GM18861 (cell line): Measurements from ENCODE around the gene MSRB2.
"Not testable (repeated sequence)": the region's sequence is repeated elsewhere in the genome, so short reads cannot be mapped to it uniquely, and the experiment has no call there.

Experiments used
- ATAC-seq: cut with Tn5 transposase; IDR thresholded peaks from one replicate; pipeline ENCODE4 v1.9.1; 2021; ENCODE audit not compliant: unreplicated experiment

The MSRB2 gene

DNA sequence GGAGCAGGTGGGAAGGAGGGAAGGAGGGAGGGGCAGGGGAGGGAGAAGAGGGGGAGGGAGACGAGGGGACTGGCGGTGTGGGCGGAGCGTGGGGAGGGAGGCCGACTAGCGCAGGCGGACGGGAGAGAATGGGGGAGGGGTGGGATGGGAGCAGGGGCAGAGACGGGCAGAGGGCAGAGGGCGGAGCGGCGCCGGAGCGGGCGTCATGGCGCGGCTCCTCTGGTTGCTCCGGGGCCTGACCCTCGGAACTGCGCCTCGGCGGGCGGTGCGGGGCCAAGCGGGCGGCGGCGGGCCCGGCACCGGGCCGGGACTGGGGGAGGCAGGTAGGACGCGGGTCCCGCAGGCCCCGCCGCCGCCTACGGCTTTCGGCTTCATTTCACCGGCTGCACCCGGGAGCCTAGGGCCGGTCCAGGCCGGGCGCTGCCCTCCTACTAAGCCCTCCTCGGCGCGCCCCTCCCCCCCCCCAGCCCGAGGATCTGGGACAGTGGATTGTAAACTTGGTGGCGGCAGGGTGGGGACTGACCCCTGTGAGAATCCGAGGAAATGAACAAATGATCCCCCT is at the start of gene MSRB2:
TSS of gene MSRB2 (plus strand) at position 176 of the 562 bp plus-strand sequence. CDS start at position 206, 30 bp downstream.
- ATAC-seq = peak; percentile 63

DNA sequence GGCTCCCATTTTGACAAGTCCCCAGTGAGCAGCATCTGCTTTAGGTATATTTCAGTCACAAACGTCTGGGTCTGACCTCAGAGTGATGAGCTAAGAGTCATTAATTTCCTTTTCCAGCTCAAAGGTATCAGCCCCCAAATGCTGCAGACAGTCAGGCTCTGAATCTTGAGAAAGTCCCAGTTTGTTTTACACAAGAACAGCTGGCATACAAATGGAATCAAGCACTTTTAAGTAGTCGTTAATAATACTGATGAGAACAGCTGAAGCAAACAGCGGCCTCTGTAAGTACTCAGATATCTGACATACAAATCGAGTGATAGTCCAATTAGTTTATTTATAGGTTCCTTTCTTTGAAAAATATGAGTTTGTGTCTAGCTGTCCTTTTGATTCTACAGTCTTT is 49.4 kb upstream of the MSRB2 start:
- no peak for ATAC-seq

DNA sequence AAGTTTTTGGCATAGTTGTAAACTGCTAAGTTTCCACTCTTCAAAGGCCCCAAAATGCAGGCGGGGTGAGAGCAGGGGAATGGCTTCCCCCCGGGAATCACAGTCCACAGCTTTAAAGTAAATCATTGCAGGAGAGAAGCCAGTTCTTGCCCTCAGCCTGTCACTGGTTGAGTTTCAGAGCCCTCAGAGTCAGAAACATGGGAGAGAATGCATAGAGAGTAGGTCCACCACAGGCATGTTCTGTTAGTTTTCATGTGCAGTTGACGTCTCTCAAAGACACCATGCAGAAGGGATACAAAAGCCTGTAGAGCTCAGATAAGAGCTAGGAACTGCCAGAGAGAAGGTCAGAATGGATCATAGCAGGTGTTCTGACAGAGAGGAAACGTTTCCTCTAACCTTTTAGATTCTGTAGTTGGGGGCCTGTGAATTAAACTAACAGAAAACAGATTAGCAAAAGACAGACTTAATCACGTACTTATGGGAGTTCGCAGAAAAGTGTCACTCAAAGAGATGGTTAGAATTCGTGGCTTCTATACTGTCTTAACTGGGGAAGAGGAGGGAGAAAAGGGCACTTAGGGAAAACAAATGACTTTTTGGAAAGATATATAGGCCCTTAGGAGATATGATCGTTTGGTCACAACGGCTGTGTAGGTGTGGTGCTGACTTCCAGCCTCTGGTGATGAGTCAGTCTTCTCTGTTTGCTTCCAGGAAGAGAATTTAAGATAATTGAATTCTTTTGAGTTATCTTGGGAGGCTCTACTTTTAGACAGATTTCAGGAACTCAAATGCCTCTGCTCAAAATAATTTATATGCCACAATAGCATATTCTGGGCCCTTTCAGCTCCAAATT is 48.0 kb upstream of the MSRB2 start:
- ATAC-seq = no peak

DNA sequence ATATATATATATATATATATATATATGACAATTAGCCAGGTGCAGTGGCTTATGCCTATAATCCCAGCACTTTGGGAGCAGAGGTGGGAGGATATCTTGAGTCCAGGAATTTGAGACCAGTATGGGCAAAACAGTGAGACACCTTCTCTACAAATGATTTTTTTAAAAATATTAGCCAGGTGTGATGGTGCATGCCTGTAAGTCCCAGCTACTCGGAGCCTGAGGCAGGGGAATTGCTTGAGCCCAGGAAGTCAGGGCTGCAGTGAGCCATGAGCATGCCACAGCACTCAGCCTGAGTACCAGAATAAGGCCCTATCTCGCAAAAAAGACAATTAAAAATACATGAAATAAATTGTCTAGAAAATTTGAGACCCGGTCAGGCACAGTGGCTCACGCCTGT is 47.2 kb upstream of the MSRB2 start:
- ATAC-seq = no peak

DNA sequence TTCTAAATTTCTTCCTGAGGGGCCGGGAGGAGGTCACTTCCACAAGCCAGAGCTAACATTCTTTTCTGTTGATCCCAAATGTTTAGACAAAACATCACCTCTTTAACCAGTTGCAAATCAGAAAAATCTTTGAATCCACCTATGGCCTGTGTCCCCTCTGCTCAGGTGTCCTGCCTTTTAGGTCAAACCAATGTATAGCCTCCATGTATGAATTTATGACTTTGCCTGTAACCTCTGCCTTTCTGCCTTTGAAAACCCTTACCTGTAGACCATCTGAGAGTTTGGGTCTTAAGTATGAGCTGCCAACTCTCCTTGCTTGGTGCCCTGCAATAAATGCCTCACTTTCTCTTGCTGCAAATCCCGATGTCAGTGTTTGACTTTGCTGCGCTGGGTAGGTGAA is 44.1 kb upstream of the MSRB2 start:
- no peak for ATAC-seq

DNA sequence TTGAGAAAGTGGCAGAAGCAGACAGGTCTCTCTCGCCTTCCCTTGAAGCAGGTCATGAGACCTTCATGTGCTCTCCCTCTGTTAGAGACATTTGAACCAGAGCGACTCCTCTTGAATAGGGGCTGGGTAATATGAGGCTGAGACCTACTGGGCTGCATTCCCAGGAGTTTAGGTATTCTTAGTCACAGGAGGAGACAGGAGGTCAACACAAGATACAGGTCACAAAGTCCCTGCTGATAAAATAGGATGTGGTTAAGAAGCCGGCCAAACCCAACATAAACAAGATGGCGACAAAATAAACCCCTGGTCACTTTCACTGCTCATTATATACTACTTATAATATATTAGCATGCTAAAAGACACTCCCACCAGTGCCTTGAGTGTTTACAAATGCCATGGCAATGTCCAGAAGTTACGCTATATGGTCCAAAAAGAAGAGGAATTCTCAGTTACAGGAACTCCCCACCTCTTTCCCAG is 43.5 kb upstream of the MSRB2 start:
- no peak for ATAC-seq

DNA sequence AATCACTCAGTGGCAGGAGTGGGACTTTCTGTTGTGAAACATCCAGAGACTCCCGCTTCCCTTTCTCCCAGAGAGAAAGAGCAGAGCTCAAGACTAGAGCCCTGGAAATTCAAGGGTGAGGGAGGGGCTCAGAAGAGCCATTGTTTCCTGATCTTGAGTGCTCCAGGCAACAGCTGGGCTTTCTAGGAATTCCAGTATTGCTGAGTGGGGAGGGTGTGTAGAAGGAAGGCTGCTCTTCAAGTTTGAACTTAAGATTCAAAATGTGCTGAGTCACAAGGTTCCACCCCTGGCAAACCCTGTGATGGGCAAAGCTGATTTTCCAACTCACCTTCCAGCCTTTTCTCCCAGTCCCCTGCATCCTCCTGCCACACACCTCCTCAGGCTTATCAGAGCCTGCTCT is 42.3 kb upstream of the MSRB2 start:
- ATAC-seq = no peak

DNA sequence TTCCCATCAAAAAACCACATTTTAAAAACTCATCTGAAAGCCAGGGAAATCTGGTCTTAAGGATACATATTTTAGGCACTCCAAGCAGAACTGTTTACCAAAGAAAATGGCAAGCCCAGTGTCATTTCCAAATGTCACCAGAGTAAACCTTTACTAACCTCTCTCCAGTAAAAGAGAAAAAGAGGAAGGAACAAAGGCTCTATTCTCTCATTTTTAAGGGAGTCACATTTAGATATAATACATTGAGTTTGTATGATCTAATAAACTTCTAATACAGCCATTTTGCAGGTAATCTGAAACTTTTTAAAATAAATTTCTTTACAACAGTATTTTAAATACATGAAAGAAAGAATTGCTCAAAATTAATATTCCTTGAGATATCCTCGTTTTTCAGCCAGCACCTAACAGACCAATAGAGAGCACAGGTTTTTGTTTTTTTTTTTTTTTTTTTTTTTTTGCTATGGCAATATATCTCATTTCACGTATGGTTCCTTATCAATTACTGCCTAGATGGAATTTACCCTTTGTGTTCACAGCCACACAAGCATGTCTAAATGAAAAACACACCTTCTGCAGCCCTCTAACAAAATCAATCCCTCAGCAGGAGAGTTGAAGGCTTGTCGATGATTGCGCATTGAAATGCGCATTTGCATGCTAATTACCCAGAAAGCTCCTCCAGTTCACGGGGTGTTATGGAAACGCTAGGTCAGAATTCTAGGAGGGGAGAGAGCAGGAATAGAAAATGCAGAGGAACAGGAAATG is 39.8 kb upstream of the MSRB2 start:
- no peak for ATAC-seq

DNA sequence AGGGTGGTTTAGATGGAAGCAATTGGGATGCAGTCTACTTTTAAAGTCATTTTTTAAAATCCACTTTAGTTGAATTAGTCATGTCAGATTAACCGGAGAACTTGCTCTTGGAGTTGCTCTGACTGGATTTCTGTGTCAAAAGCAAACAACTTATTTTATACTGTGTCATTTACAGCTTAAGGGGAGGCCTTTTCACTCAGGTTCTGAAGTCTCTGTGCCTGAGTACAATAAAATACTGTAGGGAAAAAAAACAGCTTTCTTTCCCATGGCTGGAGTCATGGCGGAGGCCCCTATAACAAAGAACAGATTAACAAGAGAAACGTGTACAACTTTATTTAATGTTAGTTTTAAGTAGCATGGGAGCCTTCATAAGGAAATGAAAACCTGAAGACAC is 39.2 kb upstream of the MSRB2 start:
- ATAC-seq = no peak

DNA sequence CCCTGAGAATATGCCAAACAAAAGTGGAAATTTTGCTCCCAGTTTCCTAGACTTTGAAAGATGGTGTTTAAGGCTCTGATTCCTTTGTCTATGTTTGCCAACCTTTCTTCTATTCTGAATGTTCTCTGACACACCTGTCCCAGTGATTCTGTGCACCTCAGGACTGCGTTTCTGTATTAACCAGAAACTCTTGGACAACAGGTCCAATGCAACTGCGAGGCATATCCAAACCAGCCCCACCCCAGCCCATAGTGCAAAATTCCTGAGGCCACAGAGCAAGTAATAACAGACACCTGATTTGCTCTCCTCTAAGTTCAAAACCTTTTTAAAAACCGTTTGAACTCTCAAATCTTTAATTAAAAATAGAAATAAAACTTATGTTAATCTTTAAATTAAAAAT is 37.0 kb upstream of the MSRB2 start:
- ATAC-seq = no peak

DNA sequence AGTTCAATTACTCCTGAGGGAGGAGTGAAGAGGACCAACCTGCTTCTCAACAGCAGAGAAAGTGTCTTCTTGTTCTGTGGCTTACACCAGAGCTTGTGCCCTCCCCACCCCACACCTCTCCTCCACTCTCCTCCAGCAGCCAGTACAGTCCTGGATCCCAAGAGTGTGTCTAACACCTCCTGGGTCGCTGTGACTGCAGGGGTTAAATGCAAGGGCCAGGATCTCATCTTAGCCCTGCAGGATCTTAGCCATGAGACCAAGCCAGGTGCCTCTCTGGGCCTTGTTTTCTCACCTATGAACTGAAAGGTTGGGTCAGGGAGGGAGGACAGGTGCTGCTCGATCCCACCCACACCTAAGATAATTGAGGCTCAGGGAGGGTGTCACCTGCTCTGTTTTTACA is 34.5 kb upstream of the MSRB2 start:
- ATAC-seq = no peak

DNA sequence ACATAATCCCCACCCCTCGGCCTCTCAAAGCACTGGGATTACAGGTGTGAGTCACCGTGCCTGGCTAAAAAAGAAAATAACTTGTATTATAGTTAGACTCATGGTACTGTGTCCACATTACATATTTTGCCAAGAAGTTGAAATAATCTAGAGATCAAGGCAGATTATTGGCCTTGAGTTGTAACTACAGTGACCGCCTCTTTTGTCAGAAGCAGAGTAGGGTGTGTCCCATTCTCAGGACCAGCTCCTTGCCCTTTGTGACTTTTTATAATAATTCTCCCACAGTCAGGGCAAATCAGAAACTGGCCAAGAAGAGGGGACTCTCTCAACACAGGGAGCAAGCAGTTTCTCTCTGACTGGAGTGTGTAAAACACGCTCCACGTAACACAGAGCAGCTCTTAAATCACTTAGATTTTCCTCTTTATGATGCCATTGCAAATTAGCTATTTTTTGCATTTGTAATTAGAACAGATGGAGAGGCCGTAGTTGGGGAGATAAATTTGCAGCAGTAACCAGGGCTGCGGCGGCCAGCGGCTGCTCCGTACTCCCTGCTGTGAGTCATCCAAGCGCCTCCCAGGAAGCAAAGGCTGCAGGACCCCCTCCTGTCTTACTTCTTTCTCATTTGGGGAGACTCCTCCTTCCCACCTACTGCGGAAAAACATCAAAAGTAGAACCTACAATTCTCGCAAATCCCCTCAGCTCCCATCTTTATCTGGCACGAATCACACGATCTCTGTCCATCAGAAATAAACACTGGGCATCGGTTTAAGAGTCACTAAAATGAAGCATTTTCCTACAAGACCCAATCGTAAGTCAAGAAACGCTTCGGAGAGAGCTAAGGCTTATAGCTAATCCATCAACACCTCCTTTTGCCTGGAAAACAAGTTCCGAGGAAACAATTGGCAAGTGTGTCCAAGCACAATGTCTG is 32.1 kb upstream of the MSRB2 start:
- no peak for ATAC-seq

DNA sequence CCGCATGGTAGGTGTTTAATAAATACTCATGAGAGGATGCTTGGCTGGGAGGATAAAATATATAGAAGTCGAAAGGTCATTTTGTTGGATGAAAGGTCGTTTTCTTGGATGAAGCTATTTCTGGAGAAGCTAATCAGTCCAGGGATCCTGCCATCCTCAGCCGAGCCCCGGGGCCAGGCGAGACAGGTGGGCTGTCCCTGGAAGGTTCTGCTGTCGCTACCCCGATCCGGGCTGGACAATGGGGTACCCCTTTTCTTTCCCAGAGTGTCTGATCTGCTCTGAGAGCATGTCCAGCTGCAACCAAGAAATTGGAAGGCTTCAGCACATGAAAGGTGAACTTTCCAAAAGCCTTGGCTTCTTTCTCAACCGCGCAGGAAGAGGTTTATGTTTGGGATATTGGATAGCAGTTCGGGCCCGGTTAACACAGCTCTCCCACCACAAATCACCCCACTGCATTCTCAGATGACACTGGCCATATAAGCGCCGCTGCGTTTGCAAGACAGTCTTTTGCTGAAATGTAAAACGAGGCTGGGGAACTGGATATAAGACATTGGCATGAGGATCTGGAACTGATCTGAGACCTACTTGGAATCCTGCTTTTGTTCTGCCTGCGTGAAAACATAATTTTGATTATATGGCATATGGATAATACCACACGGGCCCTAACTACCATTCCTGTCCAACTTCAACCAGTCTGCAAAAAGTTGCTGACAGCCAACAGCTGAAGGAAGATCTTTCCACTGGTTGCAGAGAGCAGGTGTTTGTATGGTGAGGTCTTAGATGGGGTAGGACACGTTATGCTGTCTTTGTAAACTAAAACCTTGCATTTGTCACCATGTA is 31.2 kb upstream of the MSRB2 start:
- ATAC-seq = no peak

DNA sequence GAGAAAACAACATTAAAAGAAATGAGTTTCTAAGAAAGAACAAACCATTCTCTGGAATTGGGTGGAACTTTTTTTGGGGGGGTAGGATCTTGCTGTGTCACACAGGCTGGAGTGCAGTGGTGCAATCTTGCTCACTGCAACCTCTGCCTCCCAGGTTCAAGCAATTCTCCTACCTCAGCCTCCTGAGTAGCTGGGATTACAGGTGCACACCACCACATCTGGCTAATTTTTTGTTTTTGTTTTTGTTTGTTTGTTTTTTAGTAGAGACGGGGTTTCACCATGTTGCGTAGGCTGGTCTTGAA is 30.6 kb upstream of the MSRB2 start:
- ATAC-seq = not testable (repeated sequence)

DNA sequence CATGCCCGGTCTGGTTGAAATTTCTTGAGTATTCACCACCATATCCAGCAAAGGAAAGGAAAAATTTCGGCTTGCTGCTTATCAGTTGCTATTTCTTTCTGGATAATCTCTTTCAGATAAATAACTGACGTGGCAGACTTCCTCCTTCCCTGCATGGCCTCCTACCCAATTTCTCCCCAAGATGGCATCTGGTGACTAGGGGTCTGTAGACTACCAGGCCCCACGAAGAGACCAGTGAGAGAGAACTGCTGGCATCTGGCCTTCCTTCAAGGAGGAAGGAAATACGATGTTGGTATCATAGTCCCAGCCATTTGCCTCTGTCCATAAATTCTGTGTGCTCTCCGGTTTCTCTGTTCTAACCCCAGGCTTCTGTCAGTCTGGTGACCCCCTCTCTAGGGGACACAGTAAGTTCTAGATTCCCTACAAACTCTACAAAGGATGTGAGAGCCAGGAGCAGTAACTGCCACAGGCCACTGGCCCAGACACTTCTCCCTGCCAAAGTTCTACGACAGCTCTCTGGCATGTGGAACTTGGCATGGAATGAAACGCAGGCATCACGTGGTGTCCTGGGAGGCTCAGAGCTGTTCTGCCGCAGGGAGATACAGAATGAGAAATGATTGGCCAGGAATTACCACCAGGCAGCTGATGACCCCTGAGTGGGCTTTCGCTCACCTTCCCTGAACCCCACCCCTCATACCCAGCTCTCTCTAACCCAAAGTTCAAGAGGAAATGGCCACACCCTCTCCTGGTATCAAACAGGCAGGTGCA is 30.0 kb upstream of the MSRB2 start:
- no peak for ATAC-seq

DNA sequence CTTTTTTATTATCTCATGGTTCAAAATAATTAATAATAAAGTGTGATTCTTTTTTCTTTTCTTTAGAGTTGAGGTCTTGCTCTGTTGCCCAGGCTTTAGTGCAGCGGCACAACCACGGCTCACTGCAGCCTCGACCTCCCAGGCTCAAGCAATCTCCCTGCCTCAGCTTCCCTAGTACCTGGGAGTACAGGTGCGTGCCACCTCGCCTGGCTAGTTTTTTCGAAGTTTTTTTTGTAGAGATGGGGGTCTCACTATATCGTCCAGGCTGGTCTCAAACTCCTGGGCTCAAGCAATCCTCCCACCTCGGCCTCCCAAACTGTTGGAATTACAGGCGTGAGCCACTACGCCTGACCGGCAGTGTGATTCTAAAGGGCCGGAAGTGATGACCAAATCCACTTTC is 28.0 kb upstream of the MSRB2 start:
- ATAC-seq = no peak

DNA sequence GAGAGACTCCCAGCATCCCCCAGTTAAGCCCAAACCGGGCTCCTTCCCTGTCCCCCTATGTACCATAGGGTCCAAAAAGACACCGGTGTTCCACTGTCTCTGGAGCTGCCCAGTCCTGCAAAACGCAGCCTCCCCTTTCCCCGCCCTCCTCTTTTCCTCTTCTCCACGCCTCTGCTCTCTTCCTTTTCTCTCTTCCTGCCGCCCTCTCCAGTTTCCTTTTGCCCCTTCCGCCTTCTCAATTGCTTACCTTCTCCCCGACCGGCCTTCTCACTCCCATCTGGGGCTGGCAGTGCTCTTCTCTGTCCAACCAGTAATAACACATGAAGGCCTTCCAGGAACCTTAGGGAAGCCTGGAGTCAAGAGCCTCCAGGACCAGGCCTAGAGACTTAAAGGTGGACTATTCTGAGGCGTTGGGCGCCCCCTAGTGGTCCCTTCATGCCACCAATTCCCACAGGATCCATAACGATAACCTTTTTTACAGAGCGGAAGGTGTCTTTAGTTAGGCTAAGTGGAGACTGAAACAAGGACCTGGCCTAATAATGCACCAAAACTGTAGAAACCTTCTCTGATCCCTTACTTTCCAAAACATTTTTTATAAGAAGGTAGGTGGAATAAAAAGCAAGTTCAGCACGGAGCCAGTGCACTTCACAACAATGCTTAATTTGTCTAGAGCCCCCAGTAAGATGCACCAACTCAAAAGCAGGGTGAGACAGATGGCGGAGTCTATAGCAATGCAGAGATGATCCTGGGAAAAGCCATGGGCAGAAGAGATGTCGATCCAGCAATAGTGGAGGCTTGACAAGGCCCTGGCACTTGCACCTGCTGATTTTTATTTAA is 27.2 kb upstream of the MSRB2 start:
- ATAC-seq = peak; percentile 53

DNA sequence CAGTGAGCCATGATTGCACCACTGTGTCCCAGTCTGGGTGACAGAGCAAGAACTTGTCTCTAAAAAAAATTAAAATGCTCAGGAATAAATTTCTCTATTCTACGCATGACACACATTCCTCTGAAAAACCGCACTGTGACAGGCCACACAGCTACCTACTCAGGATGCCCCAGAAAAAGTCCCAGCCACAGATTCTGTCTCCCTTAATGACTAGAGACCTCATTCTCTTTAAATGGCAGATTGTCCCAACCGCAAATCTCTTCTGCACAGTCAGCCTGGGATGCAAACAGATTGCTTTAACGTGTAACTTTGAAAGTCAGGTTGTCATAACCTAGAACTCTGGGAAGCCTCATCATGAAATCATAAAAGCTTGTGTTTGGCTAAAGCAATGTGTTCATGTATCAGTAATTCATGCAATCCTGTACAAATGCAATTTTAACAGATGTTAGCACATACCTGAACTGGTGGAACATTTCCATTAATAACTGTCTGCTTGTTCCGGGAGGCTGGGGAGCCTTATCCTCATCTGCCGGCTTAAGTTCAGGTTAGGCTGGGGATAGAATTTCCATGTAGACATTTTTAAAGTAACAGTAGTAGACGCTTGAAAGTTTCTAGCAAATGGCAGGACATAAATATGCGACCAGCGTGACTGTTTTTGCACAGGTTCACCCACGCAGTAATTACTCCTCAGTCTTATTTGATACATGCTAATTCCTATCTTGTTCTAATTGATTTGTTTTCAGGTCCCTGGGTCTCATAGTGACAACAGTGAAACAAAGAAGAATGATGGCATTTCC is 26.2 kb upstream of the MSRB2 start:
- no peak for ATAC-seq
